ENCODE data around the gene PTGER1. TPM values are rescaled to one million over a fixed set of nuclear protein-coding genes. Genes with fewer than 3 reads are reported as not detected.

The PTGER1 gene
- total and polyA plus RNA-seq, 2 donors (not counting 3 experiments of a cell fraction or from before 2014, with no cell fraction given) = 0.21 to 0.40 TPM

DNA sequence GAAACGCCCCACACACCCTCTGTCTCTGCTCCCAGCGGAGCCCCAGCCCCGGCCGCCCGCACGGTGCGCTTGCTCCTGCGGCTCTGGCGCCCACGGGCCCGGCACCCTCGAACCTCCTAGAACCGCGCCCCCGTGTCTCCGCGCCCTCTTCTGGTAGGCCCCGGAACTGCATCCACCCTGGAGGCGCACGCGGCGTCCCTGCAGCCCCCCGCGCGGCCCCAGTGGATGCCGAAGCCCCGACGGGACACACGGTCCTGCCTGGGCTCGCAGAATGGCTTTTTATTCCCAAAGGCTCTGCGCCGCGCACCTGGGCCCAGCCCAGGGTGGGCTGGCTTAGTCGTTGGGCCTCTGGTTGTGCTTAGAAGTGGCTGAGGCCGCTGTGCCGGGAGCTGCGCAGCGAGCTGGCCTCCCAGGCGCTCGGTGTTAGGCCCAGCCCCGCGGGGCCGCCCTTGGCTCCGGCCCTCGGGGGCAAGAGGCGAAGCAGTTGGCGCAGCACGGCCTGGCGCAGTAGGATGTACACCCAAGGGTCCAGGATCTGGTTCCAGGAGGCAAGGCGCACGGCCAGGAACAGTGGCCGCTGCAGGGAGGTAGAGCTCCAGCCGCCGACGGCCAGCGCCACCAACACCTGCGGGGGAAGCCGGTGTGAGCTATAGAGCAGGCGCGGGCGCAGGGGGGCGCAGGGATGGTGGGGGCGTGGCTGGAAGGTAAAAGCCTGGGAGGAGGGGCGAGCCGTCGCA, 2.8 kb downstream of the PTGER1 start:
- no peak overlapping the region for H3K4me3 ChIP-seq (replicated peaks in 1 of 3; ENCODE audit: insufficient read depth in 1 of 3, low read depth in 1 of 3, low read length in 3 of 3)
- H3K9ac ChIP-seq (replicated peaks; ENCODE audit: extremely low read depth, insufficient read depth, low read length) = no peak overlapping the region
- peaks cover 24% of the 10 kb centered on the region for H3K4me1 ChIP-seq (ENCODE audit: control insufficient read depth, extremely low read depth, insufficient read depth, low read length)
- no peak overlapping the region for H3K27ac ChIP-seq (ENCODE audit: insufficient read depth, low read depth, low read length)
- dilution Hi-C loops (cut with MboI; ENCODE audit: extremely low pct_ligation_motif_present, low sequenced_read_pairs) = no loop called here
- peak overlapping the region; percentile 32 for H3K4me2 ChIP-seq (ENCODE audit: insufficient read depth, low read length)
- H3K36me3 ChIP-seq (ENCODE audit: control insufficient read depth in 2 of 2, extremely low read depth in 1 of 2, insufficient read depth in 2 of 2, low read length in 2 of 2) = peaks cover 4 to 23% of the 10 kb centered on the region in 2 experiments
- H3K9me3 ChIP-seq (replicated peaks; ENCODE audit: control insufficient read depth, insufficient read depth, low read length) = no peaks in the 10 kb centered on the region
- TF ChIP-seq, protein P1, sequence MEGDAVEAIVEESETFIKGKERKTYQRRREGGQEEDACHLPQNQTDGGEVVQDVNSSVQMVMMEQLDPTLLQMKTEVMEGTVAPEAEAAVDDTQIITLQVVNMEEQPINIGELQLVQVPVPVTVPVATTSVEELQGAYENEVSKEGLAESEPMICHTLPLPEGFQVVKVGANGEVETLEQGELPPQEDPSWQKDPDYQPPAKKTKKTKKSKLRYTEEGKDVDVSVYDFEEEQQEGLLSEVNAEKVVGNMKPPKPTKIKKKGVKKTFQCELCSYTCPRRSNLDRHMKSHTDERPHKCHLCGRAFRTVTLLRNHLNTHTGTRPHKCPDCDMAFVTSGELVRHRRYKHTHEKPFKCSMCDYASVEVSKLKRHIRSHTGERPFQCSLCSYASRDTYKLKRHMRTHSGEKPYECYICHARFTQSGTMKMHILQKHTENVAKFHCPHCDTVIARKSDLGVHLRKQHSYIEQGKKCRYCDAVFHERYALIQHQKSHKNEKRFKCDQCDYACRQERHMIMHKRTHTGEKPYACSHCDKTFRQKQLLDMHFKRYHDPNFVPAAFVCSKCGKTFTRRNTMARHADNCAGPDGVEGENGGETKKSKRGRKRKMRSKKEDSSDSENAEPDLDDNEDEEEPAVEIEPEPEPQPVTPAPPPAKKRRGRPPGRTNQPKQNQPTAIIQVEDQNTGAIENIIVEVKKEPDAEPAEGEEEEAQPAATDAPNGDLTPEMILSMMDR (IDR thresholded peaks at IDR 0.05; ENCODE audit: extremely low read depth in 1 of 2, insufficient read depth in 1 of 2, low read depth in 1 of 2, low read length in 2 of 2) = peak; percentile 96 to 97
- TF ChIP-seq JUN (IDR thresholded peaks at IDR 0.05; ENCODE audit: borderline replicate concordance, insufficient read depth, insufficient read length, low read depth) = no peak
- TF ChIP-seq EZH2 (IDR thresholded peaks at IDR 0.05; ENCODE audit: borderline replicate concordance, low read depth, low read length, severe bottlenecking) = peak; percentile 59
- no peaks in the 10 kb centered on the region for H3K79me2 ChIP-seq (ENCODE audit: control insufficient read depth, insufficient read depth, low read length)
- H4K20me1 ChIP-seq (replicated peaks; ENCODE audit: control insufficient read depth, extremely low read depth, insufficient read depth, low read length) = no peaks in the 10 kb centered on the region
- intact Hi-C loops (cut with micrococcal nuclease) = loop anchor here (1.0 to 5.0 kb wide), 2 partner anchors 38 to 325 kb away; no protein-coding TSS in a partner anchor
- no peak overlapping the region for H2AFZ ChIP-seq (ENCODE audit: low read depth, low read length)
- ChIA-PET CTCF (interaction anchor here (0.8 to 2.5 kb wide), 20 partner anchors 8 to 336 kb away, joined by 3 to 23 read pairs (median 6); partner anchors contain the start of genes ASF1B, DDX39A, DNAJB1 and GIPC1), POLR2A (no interaction called here)
- no peaks in the 10 kb centered on the region for H3K9me1 ChIP-seq (replicated peaks; ENCODE audit: control insufficient read depth, extremely low read depth, insufficient read depth, low read length)
- BruUV-seq (replicated peaks) = no TSS peak
- no peak for FAIRE-seq
- no peaks in the 10 kb centered on the region for H3K27me3 ChIP-seq (ENCODE audit: control insufficient read depth in 2 of 2, insufficient read depth in 2 of 2, low read length in 2 of 2)
- peak; percentile 51 for DNase-seq (ENCODE audit: low read depth, low spot score)
